Rectal smooth muscle tissue (tissue), 1 donor: ENCODE results near the gene MPIG6B.

Experiments used
- H3K27ac ChIP-seq: one replicate; pipeline ENCODE4 v1.7.0; 2013; ENCODE audit warnings: low read depth, low read length, inconsistent platforms
- H3K27me3 ChIP-seq: one replicate; pipeline ENCODE4 v1.7.0; 2013; ENCODE audit warnings: low read length; ENCODE audit not compliant: control insufficient read depth, insufficient read depth
- H3K36me3 ChIP-seq: one replicate; pipeline ENCODE4 v1.7.0; 2013; ENCODE audit warnings: low read length; ENCODE audit not compliant: control insufficient read depth, insufficient read depth
- H3K4me1 ChIP-seq: one replicate; pipeline ENCODE4 v1.7.0; 2013; ENCODE audit warnings: low read length; ENCODE audit not compliant: control insufficient read depth, insufficient read depth
- H3K4me3 ChIP-seq: one replicate; pipeline ENCODE4 v1.7.0; 2013; ENCODE audit warnings: low read length
- H3K9ac ChIP-seq: one replicate; pipeline ENCODE4 v1.7.0; 2013; ENCODE audit warnings: low read length

The MPIG6B gene

GRCh38 chr6:31718265-31718664 lies 4.9 kb upstream of the MPIG6B start:
- Histone ChIP-seq H3K4me3 (no peak overlapping the region), H3K27me3 (no peaks in the 10 kb centered on the region), H3K9ac (no peak overlapping the region), H3K27ac (no peak overlapping the region), H3K4me1 (no peaks in the 10 kb centered on the region), H3K36me3 (no peaks in the 10 kb centered on the region)

GRCh38 chr6:31719001-31719400 lies 4.2 kb upstream of the MPIG6B start:
- no peak overlapping the region for H3K27ac ChIP-seq
- H3K9ac ChIP-seq = no peak overlapping the region
- no peaks in the 10 kb centered on the region for H3K4me1 ChIP-seq
- no peaks in the 10 kb centered on the region for H3K27me3 ChIP-seq
- no peak overlapping the region for H3K4me3 ChIP-seq
- H3K36me3 ChIP-seq = no peaks in the 10 kb centered on the region

GRCh38 chr6:31720196-31720770 lies 2.9 kb upstream of the MPIG6B start:
- Histone ChIP-seq H3K27me3 (no peaks in the 10 kb centered on the region), H3K4me3 (no peak overlapping the region), H3K27ac (no peak overlapping the region), H3K9ac (no peak overlapping the region), H3K4me1 (no peaks in the 10 kb centered on the region), H3K36me3 (no peaks in the 10 kb centered on the region)

- peaks cover 10% of the 10 kb centered on the region for H3K36me3 ChIP-seq
- no peak within 1 kb of the TSS for H3K4me3 ChIP-seq
- H3K4me1 ChIP-seq = no peaks in the 10 kb centered on the region
- H3K27ac ChIP-seq = no peak within 1 kb of the TSS
- H3K27me3 ChIP-seq = no peaks in the 10 kb centered on the region
- no peak within 1 kb of the TSS for H3K9ac ChIP-seq
These were observed 1.7 kb upstream of the MPIG6B start, which contains the start of gene LY6G6C for GRCh38 chr6:31721351-31722020. Gene LY6G6C, minus strand, starts transcription at chr6:31721746. Its CDS starts 67 bp downstream, at chr6:31721679.

GRCh38 chr6:31722173-31722572 lies 1.0 kb upstream of the MPIG6B start:
- Histone ChIP-seq H3K27me3 (no peaks in the 10 kb centered on the region), H3K36me3 (peaks cover 16% of the 10 kb centered on the region), H3K4me1 (no peaks in the 10 kb centered on the region), H3K4me3 (no peak overlapping the region), H3K27ac (no peak overlapping the region), H3K9ac (no peak overlapping the region)

- Histone ChIP-seq H3K27ac (no peak overlapping the region), H3K4me1 (peaks cover 6% of the 10 kb centered on the region)
These were observed 963 bp downstream of the MPIG6B start for GRCh38 chr6:31723980-31724691.

GRCh38 chr6:31725502-31726350 lies 2.6 kb downstream of the MPIG6B start:
- H3K27me3 ChIP-seq = no peaks in the 10 kb centered on the region
- peaks cover 17% of the 10 kb centered on the region for H3K36me3 ChIP-seq
- H3K4me3 ChIP-seq = no peak overlapping the region
- H3K27ac ChIP-seq = no peak overlapping the region
- no peak overlapping the region for H3K9ac ChIP-seq
- H3K4me1 ChIP-seq = peaks cover 6% of the 10 kb centered on the region

More at GRCh38 chr6:31723980-31724691, 963 bp downstream of the MPIG6B start:
- Histone ChIP-seq H3K36me3 (peaks cover 17% of the 10 kb centered on the region), H3K27me3 (no peaks in the 10 kb centered on the region), H3K4me3 (no peak overlapping the region), H3K9ac (no peak overlapping the region)

GRCh38 chr6:31727034-31727716 lies 4.0 kb downstream of the MPIG6B start:
- H3K36me3 ChIP-seq = peaks cover 25% of the 10 kb centered on the region
- H3K27ac ChIP-seq = peak overlapping the region; percentile 3
- H3K27me3 ChIP-seq = no peaks in the 10 kb centered on the region
- H3K4me3 ChIP-seq = no peak overlapping the region
- peaks cover 6% of the 10 kb centered on the region for H3K4me1 ChIP-seq
- H3K9ac ChIP-seq = peak overlapping the region; percentile 1

- peak overlapping the region; percentile 76 for H3K9ac ChIP-seq
- peaks cover 29% of the 10 kb centered on the region for H3K36me3 ChIP-seq
- H3K27me3 ChIP-seq = no peaks in the 10 kb centered on the region
- H3K4me3 ChIP-seq = peak overlapping the region; percentile 82
- peaks cover 6% of the 10 kb centered on the region for H3K4me1 ChIP-seq
- H3K27ac ChIP-seq = peak overlapping the region; percentile 97
These were observed 4.8 kb downstream of the MPIG6B start for GRCh38 chr6:31727717-31728671.

- Histone ChIP-seq H3K4me3 (peak within 1 kb of the TSS; percentile 82), H3K4me1 (peaks cover 6% of the 10 kb centered on the region), H3K27ac (peak within 1 kb of the TSS; percentile 97), H3K9ac (peak within 1 kb of the TSS; percentile 76), H3K36me3 (peaks cover 36% of the 10 kb centered on the region), H3K27me3 (no peaks in the 10 kb centered on the region)
These were observed 5.8 kb downstream of the MPIG6B start, which contains the start of gene DDAH2 for GRCh38 chr6:31728767-31729514. Gene DDAH2, minus strand, starts transcription at chr6:31729299. Its CDS starts 138 bp downstream, at chr6:31729161.
